Measurements from ENCODE around the gene PNMA6A.

The PNMA6A gene

GRCh38 chrX:153052534-153052933 is 19.7 kb upstream of the PNMA6A start (continued):
- TF ChIP-seq ZNF280C (tag by site-specific recombination; IDR thresholded peaks at IDR 0.05) = no peak
- no peak for TF ChIP-seq ZNF791 (tag by site-specific recombination; IDR thresholded peaks at IDR 0.05)
- no peak for TF ChIP-seq ZNF202 (tag by site-specific recombination; IDR thresholded peaks at IDR 0.05; ENCODE audit: borderline replicate concordance)
- no peak for TF ChIP-seq SP7 (tag by site-specific recombination; IDR thresholded peaks at IDR 0.05)

GRCh38 chrX:153055871-153056749 is 16.1 kb upstream of the PNMA6A start, which contains the start of gene PNMA3:
Gene PNMA3, plus strand, starts transcription at chrX:153056470. Its CDS starts 586 bp downstream, at chrX:153057056.
- Histone ChIP-seq H3K9me3 (ENCODE audit: control insufficient read depth, insufficient read depth, low read depth, low read length) (peaks cover 2% of the 10 kb centered on the region; the same call in 1 of the 2 replicates), H3K27ac (ENCODE audit: extremely low read depth, low read depth, low read length) (no peak within 1 kb of the TSS), H3K36me3 (ENCODE audit: control insufficient read depth in 2 of 2, insufficient read depth in 1 of 2, low read length in 2 of 2) (no peaks in the 10 kb centered on the region), H3K4me1 (ENCODE audit: control insufficient read depth, insufficient read depth, low read length) (no peaks in the 10 kb centered on the region), H3K4me3 (ENCODE audit: low read depth, low read length) (no peak within 1 kb of the TSS)
- ChIA-PET POLR2A (no interaction called here), CTCF (no interaction called here)
- no peak for TF ChIP-seq ZBTB1 (tag by site-specific recombination; IDR thresholded peaks at IDR 0.05)
- no peak for TF ChIP-seq ZNF658 (tag by site-specific recombination; IDR thresholded peaks at IDR 0.05)
- no peak for TF ChIP-seq GLIS1 (tag by site-specific recombination; IDR thresholded peaks at IDR 0.05)
- no peak for TF ChIP-seq SALL2 (tag by site-specific recombination; IDR thresholded peaks at IDR 0.05; ENCODE audit: borderline replicate concordance)
- TF ChIP-seq ZBTB20 (tag by site-specific recombination; IDR thresholded peaks at IDR 0.05) = no peak
- TF ChIP-seq, protein P1, sequence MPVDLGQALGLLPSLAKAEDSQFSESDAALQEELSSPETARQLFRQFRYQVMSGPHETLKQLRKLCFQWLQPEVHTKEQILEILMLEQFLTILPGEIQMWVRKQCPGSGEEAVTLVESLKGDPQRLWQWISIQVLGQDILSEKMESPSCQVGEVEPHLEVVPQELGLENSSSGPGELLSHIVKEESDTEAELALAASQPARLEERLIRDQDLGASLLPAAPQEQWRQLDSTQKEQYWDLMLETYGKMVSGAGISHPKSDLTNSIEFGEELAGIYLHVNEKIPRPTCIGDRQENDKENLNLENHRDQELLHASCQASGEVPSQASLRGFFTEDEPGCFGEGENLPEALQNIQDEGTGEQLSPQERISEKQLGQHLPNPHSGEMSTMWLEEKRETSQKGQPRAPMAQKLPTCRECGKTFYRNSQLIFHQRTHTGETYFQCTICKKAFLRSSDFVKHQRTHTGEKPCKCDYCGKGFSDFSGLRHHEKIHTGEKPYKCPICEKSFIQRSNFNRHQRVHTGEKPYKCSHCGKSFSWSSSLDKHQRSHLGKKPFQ (tag by site-specific recombination; IDR thresholded peaks at IDR 0.05) = no peak
- no peak for TF ChIP-seq EGR2 (tag by site-specific recombination; IDR thresholded peaks at IDR 0.05; ENCODE audit: low read depth)
- TF ChIP-seq ZFP41 (tag by site-specific recombination; IDR thresholded peaks at IDR 0.05; ENCODE audit: borderline replicate concordance) = no peak
- TF ChIP-seq IKZF3 (tag by site-specific recombination; IDR thresholded peaks at IDR 0.05) = no peak
- no peak for TF ChIP-seq ZNF830 (tag by site-specific recombination; IDR thresholded peaks at IDR 0.05; ENCODE audit: low read depth)
- TF ChIP-seq, protein P2, sequence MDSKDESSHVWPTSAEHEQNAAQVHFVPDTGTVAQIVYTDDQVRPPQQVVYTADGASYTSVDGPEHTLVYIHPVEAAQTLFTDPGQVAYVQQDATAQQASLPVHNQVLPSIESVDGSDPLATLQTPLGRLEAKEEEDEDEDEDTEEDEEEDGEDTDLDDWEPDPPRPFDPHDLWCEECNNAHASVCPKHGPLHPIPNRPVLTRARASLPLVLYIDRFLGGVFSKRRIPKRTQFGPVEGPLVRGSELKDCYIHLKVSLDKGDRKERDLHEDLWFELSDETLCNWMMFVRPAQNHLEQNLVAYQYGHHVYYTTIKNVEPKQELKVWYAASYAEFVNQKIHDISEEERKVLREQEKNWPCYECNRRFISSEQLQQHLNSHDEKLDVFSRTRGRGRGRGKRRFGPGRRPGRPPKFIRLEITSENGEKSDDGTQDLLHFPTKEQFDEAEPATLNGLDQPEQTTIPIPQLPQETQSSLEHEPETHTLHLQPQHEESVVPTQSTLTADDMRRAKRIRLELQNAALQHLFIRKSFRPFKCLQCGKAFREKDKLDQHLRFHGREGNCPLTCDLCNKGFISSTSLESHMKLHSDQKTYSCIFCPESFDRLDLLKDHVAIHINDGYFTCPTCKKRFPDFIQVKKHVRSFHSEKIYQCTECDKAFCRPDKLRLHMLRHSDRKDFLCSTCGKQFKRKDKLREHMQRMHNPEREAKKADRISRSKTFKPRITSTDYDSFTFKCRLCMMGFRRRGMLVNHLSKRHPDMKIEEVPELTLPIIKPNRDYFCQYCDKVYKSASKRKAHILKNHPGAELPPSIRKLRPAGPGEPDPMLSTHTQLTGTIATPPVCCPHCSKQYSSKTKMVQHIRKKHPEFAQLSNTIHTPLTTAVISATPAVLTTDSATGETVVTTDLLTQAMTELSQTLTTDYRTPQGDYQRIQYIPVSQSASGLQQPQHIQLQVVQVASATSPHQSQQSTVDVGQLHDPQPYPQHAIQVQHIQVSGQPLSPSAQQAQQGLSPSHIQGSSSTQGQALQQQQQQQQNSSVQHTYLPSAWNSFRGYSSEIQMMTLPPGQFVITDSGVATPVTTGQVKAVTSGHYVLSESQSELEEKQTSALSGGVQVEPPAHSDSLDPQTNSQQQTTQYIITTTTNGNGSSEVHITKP (tag by site-specific recombination; IDR thresholded peaks at IDR 0.05) = no peak
- no peak for TF ChIP-seq INSM2 (tag by site-specific recombination; IDR thresholded peaks at IDR 0.05)
- TF ChIP-seq ZNF677 (tag by site-specific recombination; IDR thresholded peaks at IDR 0.05) = no peak
- no peak for TF ChIP-seq ZNF514 (tag by site-specific recombination; IDR thresholded peaks at IDR 0.05)
- TF ChIP-seq, protein P3, sequence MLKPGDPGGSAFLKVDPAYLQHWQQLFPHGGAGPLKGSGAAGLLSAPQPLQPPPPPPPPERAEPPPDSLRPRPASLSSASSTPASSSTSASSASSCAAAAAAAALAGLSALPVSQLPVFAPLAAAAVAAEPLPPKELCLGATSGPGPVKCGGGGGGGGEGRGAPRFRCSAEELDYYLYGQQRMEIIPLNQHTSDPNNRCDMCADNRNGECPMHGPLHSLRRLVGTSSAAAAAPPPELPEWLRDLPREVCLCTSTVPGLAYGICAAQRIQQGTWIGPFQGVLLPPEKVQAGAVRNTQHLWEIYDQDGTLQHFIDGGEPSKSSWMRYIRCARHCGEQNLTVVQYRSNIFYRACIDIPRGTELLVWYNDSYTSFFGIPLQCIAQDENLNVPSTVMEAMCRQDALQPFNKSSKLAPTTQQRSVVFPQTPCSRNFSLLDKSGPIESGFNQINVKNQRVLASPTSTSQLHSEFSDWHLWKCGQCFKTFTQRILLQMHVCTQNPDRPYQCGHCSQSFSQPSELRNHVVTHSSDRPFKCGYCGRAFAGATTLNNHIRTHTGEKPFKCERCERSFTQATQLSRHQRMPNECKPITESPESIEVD (tag by site-specific recombination; IDR thresholded peaks at IDR 0.05) = no peak
- TF ChIP-seq ZSCAN5A (tag by site-specific recombination; IDR thresholded peaks at IDR 0.05) = no peak
- TF ChIP-seq, protein P4, sequence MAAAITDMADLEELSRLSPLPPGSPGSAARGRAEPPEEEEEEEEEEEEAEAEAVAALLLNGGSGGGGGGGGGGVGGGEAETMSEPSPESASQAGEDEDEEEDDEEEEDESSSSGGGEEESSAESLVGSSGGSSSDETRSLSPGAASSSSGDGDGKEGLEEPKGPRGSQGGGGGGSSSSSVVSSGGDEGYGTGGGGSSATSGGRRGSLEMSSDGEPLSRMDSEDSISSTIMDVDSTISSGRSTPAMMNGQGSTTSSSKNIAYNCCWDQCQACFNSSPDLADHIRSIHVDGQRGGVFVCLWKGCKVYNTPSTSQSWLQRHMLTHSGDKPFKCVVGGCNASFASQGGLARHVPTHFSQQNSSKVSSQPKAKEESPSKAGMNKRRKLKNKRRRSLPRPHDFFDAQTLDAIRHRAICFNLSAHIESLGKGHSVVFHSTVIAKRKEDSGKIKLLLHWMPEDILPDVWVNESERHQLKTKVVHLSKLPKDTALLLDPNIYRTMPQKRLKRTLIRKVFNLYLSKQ (tag by site-specific recombination; IDR thresholded peaks at IDR 0.05; ENCODE audit: borderline replicate concordance) = no peak
